GM21619 (cell line): ENCODE results near the gene CRTC1.
"Not testable (repeated sequence)": the region's sequence is repeated elsewhere in the genome, so short reads cannot be mapped to it uniquely, and the experiment has no call there.

Experiments used
- ATAC-seq: cut with Tn5 transposase; IDR thresholded peaks from one replicate; pipeline ENCODE4 v1.9.1; 2021; ENCODE audit not compliant: unreplicated experiment

Gene CRTC1

DNA sequence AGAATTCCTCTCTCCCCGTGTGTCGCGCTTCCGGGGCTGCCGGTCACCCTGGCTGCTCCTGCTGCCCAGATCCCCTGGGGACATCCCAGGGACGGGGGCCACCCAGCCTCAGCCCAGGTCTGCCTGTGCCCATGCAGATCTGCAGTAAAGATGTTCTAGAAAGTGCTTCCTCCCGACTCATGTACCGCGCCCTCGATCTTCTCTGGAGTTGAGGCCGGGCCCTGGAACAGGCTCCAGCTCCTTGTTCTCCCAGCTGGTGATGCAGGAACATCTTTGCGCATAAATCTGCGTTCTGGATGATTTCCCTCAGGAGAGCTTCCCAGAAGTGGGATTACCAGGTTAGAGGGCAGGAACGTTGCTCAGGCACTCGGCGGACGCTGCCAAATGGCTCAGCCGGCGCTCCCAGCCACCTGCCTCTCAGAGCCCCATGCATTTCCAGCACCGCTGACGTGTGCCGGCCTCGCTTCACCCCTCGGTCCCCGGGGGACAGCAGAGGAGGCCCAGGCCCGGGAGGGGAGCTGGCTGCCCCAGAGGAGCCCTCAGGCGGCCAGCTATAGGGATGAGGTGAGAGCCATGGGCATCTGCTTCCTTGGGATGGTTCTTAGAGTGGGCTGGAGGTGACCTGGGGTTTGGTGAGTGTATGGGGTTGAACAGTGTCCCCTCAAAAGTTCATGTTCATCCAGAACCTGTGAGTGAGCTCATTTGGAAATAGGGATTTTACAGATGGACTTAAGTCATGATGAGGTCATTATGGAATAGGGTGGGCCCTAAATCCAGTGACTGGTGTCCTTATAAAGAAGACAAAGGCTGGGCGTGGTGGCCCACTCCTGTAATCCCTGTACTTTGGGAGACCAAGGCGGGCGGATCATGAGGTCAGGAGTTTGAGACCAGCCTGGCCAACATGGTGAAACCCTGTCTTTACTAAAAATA lies 42.6 kb downstream of the CRTC1 start:
- no peak for ATAC-seq

DNA sequence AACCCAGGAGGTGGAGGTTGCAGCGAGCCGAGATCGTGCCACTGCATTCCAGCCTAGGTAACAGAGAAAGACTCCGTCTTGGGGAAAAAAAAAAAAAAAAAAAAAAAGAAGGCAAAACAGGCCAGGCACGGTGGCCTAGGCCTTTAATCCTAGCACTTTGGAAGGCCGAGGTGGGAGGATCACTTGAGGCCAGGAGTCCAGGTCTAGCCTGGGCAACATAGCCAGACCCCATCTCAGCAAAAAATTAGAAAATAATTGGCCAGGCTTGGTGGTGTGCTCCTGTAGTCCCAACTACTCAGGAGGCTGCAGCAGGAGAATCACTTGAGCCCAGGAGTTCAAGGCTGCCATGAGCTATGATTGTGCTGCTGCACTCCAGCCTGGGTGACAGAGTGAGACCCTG lies 43.4 kb downstream of the CRTC1 start:
- ATAC-seq, result no peak

DNA sequence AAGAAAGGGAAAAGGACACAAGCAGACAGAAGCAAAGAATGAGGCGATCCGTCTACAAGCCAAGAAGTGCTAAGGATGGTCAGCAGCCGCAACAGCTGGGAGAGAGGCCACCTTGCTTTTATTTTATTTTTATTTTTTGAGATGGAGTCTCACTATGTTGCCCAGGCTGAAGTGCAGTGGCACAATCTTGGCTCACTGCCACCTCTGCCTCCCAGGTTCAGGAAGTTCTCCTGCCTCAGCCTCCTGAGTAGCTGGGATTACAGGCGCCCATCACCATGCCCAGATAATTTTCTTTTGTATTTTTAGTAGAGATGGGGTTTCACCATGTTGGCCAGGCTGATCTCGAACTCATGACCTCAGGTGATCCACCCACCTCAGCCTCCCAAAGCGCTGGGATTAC lies 44.1 kb downstream of the CRTC1 start:
- ATAC-seq, result not testable (repeated sequence)

DNA sequence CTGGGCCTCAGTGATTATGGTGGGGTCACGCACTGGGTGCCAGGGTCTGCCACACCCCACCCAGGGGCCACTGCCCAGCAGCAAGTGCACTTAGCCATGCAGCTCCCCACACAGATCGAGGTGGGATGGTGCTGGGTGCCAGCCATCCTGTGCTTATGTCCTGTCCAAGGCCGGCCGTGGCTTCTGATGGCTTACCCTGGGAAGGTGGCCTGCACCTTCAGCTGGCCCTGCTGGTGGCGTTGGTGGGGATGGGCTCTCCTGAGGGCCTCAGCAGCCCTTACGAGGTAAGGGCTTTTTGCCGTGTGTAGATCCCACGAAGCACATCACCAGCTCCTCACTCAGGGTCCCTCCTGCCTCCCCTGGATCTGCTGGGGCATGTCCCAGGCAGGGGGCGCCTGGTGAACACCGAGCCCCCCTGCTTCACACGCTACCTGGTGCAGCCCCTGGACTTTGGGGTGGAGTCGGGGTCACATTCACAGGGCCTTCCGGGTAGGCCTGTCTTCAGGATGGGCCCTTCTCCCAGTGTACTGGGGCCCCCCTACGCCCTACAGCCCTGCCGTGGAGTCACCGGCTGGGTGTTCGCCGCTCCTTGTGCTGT lies 46.6 kb downstream of the CRTC1 start:
- ATAC-seq, result no peak

DNA sequence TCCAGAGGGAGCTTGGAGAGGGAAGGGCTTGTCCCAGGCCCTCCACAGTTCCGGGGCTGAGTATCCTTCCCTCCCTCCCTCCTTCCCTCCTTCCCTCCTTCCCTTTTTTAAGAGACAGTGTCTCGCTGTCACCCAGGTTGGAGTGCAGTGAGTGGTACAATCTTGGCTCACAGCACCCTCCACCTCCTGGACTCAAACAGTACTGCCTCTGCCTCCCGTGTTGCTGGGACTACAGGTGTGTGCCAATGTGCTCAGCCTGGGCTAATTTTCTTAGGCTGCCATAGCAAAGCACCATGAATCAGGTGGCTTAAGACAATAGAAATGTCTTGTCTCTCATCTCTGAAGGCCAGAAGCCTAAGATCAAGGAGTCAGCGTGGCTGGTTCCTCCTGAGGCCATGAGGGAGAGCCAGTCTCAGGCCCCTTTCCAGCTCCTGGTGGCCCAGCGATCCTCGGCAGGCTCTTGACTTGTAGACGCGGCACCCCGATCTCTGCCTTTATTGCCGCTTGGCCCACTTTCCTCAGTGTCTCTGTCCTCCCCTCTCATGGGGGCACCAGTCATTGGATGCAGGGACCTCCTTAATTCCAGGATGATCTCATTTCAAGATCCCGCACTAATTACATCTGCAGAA lies 47.5 kb downstream of the CRTC1 start:
- ATAC-seq, result no peak

DNA sequence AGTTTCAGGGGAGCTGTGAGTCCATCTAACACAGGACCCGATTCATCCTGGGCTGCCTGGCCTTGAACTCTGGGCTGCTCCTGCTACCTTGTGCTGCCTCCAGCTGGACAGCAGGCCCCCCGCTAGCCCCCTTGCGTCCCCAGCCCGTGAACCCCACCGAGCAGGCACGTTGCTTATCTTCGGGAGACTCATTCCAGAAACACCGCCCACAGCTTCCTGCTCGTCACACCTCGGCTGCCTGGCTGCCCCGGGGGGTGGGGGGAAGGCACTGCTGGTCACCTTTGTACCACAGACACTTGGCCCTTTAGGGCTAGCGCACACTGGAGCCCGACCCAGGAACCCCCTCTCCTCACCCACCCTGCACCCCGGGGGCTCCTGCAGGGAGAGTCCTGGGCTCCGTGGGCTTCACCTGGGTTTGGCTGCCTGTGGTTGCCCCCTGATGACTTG lies 48.1 kb downstream of the CRTC1 start:
- ATAC-seq, result no peak

DNA sequence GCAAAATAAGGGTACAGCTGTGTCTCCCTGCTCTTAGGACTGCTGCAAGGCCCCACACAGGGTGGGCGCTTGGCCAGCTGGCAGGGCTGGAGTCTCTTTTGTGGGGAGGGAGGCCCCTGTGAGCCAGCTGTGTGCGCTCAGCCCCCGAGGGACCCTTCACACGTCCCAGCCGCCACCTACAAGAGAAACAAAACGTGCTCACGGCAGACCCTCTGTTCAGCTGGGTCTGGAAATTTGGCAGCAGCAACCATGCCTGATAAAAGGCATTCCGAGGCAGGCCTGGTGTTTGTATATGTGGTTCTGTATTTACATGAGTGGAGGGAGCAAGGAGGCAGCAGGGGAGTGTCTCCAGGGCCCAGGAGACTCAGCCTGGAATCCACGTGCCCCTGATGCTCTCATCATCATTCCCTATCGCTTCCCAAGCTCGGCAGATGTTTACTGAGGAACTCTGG lies 49.7 kb downstream of the CRTC1 start:
- ATAC-seq, result no peak

DNA sequence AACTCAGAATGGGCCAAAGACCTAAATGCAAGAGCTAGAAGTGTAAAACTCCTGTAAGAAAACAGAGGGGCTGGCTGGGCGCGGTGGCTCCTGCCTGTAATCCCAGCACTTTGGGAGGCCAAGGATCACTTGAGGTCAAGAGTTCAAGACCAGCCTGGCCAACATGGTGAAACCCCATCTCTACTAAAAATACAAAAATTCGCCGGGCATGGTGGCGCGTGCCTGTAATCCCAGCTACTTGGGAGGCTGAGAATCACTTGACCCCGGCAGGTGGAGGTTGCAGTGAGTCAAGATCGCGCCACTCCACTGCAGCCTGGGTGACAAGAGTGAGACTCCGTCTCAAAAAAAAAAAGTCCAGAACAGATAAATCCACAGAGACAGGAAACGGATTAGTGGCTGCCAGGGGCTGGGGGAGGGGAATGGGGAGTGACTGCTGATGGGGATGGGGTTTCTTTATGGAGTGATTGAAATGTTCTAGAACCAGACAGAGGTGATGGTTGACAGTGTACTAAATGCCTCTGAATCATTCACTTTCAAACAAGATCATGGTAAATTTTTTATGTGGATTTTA lies 50.4 kb downstream of the CRTC1 start:
- ATAC-seq, result not testable (repeated sequence)

DNA sequence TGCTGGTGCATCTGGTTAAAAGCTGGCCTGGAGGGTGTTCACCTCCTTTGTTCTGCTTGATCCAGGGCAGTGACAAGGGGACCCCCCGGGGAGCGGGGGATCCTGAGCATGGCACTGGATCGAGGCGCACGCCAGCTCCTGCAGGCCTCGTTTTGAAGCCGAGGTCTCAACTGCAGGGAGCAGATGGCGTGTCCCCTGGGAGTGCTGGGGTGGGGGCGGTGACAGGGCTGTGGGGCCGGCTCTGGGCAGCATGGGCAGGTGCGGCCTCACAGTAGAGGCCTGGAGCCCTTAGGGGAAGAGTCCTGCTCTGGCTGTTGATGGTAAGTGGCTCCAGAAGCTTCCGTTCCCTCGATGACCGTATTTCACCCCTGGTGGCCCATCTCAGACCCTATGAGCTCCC lies 51.8 kb downstream of the CRTC1 start:
- ATAC-seq, result no peak

DNA sequence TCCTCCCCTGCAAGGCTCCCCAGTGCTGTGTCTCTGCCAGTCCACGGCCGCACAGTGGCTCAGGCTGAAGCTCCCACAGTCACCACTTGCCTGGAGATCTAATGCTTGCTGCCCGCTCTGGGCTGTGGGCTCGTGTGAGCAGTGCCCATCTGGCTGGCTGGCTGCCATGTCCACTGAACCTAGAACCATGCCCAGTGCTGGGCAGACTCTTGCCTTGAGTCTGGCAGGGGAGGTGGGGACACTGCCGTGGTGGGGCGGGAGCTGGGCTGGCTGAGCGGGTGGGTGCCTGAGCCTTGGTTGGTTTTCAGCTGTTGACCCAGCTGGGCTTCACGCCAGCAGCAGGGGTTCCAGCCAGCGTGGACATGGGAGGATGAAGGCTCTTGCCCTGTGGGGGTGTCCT lies 52.3 kb downstream of the CRTC1 start:
- ATAC-seq, result no peak

DNA sequence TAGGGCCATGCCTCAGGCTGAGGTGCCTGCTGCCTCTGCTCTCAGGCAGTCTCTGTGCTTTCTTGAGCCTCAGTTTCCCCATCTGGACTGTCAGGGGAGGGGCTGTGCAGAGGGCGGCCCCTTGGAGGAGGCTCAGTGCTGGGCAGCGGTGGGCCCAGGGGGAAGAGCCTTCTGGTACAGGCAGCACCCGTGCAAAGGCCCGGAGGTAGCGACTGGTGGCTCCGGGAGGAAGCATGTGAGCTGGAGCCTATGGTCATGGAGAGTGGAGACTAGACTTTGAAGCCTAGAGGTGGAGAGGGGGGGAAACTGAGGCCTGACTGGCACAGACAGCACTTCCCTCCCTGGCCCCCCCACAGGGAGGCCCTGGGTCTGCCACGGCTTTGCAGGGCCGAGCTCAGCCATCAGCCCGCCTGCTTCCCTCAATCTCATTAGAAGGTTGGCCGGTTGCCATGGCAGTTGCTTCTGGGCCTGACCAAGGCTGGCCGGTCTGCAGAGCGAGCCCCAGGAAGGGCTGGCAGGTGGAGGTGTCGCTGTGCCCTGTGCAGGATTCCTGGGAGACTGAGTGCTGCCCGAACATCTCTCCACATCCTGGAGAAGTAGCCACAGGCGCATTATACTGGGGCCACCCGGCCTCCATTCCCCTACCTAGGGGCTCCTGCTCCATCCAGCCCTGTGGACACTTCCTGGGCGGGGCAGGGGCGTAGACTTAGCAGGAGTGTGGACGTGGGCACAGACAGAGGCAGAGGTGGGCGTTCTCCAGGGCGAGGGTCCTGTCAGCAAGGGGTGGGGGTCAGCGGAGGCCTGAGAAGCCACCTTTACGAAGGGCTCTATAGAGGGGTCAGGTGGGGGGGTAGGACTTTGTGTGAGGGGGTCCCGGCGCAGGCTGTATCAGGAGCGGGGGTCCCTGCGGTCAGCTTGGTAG lies 53.2 kb downstream of the CRTC1 start:
- ATAC-seq, result no peak

DNA sequence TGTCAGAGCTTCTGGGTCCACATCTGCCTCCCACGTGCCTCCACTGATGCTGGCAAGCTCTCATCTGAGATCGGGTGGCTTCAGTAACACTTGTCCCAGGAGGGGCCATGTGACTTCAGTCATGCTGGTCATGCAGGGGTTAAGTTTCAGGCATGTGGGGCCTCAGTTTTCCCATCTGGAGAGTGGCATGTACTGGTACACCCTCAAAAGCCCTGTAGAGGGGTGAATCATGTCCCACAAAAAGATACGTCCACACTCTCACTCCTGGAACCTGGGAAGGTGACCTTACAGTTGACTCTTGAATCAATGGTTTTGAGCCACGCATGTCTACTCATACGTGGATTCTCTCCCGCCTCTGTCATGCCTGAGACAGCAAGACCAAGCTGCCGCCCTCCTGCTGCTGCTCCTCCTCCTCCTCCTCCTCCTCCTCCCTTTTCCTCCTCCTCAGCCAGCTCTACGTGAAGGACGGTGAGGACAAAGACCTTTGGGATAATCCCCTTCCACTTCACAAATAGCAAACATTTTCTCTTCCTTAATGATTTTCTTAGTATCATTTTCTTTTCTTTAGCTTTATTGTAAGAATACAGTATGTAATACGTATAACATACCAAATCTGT lies 54.0 kb downstream of the CRTC1 start:
- ATAC-seq, result no peak

DNA sequence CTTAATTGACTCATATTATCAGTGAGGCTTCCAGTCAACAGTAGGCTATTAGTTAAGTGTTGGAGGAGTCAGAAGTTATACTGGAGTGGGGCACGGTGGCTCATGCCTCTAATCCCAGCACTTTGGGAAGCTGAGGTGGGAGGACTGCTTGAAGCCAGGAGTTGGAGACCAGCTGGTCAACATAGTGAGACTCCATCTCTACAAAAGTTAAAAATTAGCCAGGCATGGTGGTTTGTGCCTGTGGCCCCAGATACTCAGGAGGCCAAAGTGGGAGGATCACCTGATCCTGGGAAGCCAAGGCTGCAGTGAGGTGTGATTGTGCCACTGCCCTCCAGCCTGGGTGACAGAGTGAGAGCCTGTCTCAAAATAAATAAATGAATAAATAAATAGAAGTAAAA lies 54.5 kb downstream of the CRTC1 start:
- no peak for ATAC-seq

DNA sequence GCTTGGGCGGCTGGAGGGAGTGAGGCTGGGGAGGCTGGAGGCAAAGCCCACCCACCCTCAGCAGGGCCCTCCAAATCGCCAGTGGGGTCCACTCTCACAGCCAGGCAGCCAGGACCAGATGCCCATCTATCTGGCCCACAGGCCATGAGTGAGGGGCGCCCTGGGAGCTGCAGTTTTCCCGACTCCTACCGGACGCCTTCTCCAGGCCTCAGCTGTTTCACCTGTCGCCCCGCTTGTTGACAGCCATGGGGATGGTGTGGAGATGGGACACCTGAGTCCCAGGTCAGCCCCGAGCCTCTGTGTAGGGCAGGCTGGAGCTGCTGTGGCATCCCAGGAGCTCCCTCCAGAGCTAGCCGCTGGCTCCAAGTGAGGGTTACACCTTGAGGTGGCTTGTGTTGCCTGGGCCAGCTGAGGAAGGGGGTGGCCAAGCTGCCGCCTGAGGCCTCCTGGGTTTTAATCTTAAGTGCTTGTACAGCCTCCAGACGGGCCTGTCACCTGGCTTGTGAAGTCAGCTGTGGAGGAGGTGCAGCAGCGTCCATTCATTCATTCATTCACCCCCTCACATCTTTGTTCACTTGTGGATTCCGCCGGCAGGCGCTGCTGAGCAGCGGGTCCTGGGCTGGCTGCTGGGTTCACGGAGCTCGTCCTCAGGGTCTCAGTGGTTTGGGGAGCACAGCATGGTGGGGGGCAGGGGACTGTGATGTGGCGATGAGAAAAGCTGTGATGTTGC lies 55.6 kb downstream of the CRTC1 start:
- no peak for ATAC-seq

DNA sequence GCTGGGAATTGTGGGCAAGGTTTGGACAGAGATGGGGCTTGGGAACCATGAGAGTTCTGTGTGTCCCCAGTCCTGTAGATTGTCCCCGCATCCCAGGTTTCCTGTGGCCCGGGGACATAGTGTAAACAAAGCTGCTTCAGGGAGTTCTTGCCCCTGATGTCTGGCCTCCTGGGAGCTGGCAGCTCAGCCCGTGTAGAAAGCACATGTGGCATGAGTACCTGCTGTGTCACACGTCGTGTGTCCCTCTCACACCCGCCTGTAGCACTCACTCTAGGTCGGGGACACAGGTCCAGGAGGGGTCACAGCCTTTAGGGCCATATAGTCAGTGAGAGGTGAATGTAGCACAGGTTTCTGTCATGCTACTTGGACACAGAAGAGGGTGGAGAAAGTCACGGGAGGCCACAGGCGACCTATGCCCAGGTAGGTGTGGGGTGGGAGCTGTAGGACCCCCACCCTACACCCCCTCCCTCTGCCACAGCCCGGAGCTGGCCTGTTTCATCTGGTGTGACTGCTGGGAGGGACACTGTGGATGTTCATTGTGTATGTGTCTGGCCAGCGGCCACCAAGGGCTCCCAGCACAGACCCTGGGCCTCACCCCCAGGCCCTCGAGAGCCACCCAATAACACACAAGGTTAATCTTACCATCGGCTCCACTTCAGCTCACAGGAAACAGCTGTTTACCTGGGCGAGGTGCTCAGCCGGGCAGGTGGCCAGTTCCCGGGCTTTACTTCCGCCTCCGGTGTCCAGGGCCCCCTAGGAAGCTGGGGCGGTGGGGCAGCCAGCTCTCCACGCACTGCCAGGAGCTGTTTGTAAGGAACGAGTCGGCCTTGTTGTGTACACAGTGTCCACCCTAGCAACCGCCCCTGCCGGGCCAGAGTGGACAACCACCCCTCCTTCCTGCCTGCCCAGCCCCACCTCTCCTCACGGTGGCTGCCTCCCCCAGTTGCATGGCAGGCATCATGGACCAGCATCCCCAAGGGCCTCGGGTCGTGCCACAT lies 57.9 kb downstream of the CRTC1 start:
- no peak for ATAC-seq

DNA sequence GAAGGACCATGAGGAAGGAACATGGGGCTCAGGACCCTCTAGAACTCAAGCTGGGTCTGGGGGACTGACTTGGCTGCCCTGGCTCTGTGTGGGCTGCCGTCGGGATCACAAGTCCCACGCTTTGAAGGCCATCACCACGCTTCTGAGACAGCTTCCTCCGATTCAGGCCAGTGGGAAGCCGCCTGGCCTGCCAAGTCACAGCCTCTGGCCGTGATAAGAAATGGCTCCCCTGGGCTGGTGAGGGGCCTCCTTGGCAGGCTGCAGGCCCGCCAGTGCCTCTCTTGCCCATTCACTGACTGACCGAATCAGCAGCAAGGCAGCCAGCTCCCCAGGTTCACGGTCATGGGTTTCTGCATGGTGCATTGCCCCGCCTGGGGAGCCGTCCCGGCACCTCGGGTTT lies 58.8 kb downstream of the CRTC1 start:
- ATAC-seq, result no peak

DNA sequence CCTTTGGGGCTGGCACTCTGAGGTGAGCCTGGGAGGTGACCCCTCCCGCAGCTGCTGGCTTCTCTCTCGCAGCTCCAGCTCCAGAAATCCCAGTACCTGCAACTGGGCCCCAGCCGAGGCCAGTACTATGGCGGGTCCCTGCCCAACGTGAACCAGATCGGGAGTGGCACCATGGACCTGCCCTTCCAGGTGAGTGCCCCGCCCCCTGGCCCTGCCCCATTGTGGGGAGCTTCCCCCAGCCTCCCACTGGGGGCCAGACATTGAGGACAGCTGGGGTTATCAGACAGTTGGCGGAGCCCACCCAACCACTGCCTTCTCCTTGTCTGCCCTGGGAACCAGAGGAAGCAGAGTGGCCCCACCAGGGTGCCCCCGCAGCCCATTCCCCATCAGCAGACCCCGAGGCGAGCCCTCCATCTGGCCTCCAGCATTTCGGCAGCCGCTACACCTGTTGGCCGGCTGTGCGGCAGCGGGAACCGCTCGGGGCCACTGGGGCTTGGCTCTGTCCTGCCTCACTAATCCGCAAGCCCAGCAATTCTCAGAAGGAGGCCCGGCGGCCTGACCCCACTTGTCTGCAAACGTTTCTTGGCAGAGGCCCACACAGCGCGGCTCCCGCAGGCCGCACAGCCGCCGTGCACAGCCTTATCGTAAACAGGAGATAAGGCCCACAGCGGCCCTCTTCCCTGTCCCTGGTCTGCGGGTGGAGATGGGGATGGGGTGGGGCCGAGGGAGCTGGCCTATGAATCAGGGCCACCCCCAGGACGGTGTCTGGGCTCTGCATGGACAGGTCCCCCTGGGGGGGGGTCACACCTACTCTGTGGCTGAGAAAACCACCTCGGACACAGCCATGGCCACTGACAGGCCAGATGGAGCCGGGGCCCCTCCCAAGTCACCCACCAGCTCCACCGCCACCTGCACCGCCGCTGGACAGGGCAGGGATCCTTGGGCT lies 59.6 kb downstream of the CRTC1 start:
- ATAC-seq, result no peak
